ENCODE data around the gene TLE4.

Gene TLE4

DNA sequence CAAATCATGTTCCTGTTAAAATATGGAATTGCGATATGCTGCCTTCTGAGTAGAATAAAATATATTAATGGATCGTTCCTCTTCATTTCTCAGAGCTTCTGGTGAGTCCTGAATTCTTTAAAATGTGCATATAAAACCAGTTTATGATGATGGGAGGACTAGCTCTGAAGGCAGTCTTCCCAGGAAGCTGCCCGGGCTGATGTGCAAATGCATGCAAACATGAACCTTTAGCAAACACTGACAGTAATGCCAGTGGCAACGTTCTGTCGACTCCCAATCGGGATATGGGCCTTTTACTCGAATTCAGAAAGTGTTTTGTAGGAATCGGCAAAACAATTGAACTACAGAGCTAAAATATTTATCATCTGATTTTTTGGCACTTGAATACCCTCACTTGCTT lies 93.6 kb downstream of the TLE4 start:
- no peak for TF ChIP-seq POLR2A (IDR thresholded peaks at IDR 0.05; ENCODE audit: low read depth, low read length)
- no peak for TF ChIP-seq POU2F2 (IDR thresholded peaks at IDR 0.05; ENCODE audit: low read depth, low read length)
- no peak for TF ChIP-seq SPI1 (IDR thresholded peaks at IDR 0.05; ENCODE audit: low read depth, low read length)
- no peak for TF ChIP-seq POLR2AphosphoS5 (IDR thresholded peaks at IDR 0.05; ENCODE audit: low read depth, low read length)
- no peak for TF ChIP-seq TAF1 (IDR thresholded peaks at IDR 0.05; ENCODE audit: low read depth, low read length)
- DNase-seq (ENCODE audit: insufficient read length, low spot score) (no peak), FAIRE-seq (no peak)

DNA sequence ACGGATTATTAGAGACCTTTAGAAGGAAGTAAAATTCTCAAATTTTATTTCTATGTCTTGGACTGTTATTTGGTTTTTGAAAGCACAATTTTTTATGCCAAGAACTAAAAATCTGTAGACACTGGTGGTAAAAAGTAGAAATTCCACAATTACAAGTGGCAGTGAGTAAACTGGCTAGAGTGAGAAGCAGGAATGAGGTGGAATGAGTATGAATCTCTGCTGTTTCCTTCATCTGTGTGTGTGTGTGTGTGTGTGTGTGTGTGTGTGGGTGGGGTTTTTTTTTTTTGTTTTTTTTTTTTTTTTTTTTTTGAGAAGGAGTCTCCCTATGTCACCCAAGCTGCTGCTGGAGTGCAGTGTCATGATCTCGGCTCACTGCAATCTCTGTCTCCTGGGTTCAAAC lies 94.2 kb downstream of the TLE4 start:
- no peak for DNase-seq (ENCODE audit: insufficient read length, low spot score)
- FAIRE-seq = no peak
- TF ChIP-seq PAX5 (IDR thresholded peaks at IDR 0.05; ENCODE audit: insufficient read depth, low read length, severe bottlenecking) (no peak), POLR2AphosphoS5 (IDR thresholded peaks at IDR 0.05; ENCODE audit: low read depth, low read length) (no peak)

- no peak for TF ChIP-seq PAX5 (IDR thresholded peaks at IDR 0.05; ENCODE audit: insufficient read depth, low read length, severe bottlenecking)
- no peak for TF ChIP-seq POLR2A (IDR thresholded peaks at IDR 0.05; ENCODE audit: low read depth, low read length)
- no peak for TF ChIP-seq POLR2AphosphoS5 (IDR thresholded peaks at IDR 0.05; ENCODE audit: low read depth, low read length)
- FAIRE-seq (no peak), DNase-seq (ENCODE audit: insufficient read length, low spot score) (no peak)
Observed at GRCh38 chr9:79667120-79667519, 95.4 kb downstream of the TLE4 start.

DNA sequence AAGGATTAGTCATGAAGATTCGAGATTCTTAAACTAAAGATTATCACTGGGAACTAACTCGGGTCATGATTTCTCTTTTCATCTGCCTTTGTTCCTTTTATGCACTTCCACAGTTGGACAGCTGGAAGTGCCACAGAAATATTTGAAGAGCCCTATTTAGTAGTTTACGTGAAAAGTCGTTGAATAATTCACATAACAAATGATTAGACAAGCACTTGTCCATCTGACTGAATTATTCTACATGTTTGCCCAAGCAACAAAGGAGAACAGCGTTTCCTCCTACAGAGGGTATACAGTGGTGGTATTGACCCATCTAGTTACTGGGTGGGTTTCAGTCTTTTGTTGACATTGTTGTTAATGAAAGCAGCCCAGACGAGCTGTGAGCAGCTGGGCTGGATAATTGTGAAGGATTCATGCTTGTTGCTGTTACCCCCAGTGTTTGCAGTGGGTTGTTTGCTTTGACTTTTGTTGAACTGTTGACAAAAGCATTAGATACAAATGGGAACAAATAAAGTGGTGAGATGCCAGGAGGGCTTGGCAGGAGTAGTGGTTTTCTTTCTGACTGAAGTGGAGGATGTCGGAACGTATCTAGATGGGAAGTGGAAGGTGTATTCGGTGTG lies 96.2 kb downstream of the TLE4 start:
- DNase-seq (ENCODE audit: insufficient read length, low spot score) = no peak
- TF ChIP-seq POU2F2 (IDR thresholded peaks at IDR 0.05; ENCODE audit: low read depth, low read length) = no peak
- TF ChIP-seq POLR2A (IDR thresholded peaks at IDR 0.05; ENCODE audit: low read depth, low read length) = no peak
- TF ChIP-seq PAX5 (IDR thresholded peaks at IDR 0.05; ENCODE audit: insufficient read depth, low read length, severe bottlenecking) = no peak
- no peak for TF ChIP-seq TAF1 (IDR thresholded peaks at IDR 0.05; ENCODE audit: low read depth, low read length)
- TF ChIP-seq SPI1 (IDR thresholded peaks at IDR 0.05; ENCODE audit: low read depth, low read length) = no peak
- no peak for TF ChIP-seq POLR2AphosphoS5 (IDR thresholded peaks at IDR 0.05; ENCODE audit: low read depth, low read length)
- no peak for FAIRE-seq

DNA sequence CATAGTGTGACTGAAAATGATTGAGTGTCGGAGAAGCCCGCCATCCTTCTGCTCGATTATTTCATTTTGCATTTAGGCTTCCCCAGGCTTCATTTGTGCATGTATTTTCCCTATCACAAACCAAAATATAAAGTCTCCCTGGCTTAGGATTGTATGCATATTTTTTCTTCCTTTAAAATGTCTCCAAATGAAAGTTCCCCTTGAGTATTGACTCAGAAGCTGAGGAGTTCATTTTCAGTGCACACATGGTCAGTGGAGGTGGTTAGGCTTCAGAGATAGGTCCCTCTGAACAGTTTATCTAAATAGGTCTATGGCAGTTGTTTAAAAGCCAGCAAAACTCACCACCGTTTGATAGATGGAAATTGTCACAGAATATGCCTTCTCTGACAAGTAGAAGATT lies 97.2 kb downstream of the TLE4 start:
- DNase-seq (ENCODE audit: insufficient read length, low spot score) (no peak), FAIRE-seq (no peak)
- TF ChIP-seq POU2F2 (IDR thresholded peaks at IDR 0.05; ENCODE audit: low read depth, low read length) = no peak
- no peak for TF ChIP-seq POLR2AphosphoS5 (IDR thresholded peaks at IDR 0.05; ENCODE audit: low read depth, low read length)
- no peak for TF ChIP-seq POLR2A (IDR thresholded peaks at IDR 0.05; ENCODE audit: low read depth, low read length)
- TF ChIP-seq PAX5 (IDR thresholded peaks at IDR 0.05; ENCODE audit: insufficient read depth, low read length, severe bottlenecking) = no peak

- TF ChIP-seq POU2F2 (IDR thresholded peaks at IDR 0.05; ENCODE audit: low read depth, low read length) (no peak), SPI1 (IDR thresholded peaks at IDR 0.05; ENCODE audit: low read depth, low read length) (no peak), POLR2A (IDR thresholded peaks at IDR 0.05; ENCODE audit: low read depth, low read length) (no peak), POLR2AphosphoS5 (IDR thresholded peaks at IDR 0.05; ENCODE audit: low read depth, low read length) (no peak)
- DNase-seq (ENCODE audit: insufficient read length, low spot score) (no peak), FAIRE-seq (no peak)
Observed at GRCh38 chr9:79670269-79670961, 98.7 kb downstream of the TLE4 start.

DNA sequence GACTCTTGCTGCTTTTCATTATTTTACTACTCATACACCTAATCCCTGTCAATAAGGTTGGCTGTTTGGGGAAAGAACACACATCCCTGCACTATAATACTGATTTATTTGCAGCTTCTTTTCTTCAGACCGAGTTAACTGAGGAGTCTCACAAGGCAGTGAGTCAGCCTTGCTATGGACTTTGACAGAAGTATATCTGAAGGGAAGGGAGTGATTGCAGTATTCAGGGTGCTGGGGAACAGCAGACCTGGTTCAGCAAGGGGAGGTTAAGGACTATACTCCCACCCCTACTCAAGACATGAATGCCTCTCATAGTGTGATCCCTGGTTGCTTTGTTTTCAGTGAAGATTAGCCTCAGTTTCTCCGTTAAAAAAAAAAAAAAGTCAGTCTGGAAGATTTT lies 99.8 kb downstream of the TLE4 start:
- no peak for TF ChIP-seq POU2F2 (IDR thresholded peaks at IDR 0.05; ENCODE audit: low read depth, low read length)
- TF ChIP-seq POLR2AphosphoS5 (IDR thresholded peaks at IDR 0.05; ENCODE audit: low read depth, low read length) = no peak
- TF ChIP-seq SPI1 (IDR thresholded peaks at IDR 0.05; ENCODE audit: low read depth, low read length) = no peak
- no peak for TF ChIP-seq TAF1 (IDR thresholded peaks at IDR 0.05; ENCODE audit: low read depth, low read length)
- no peak for TF ChIP-seq PAX5 (IDR thresholded peaks at IDR 0.05; ENCODE audit: insufficient read depth, low read length, severe bottlenecking)
- TF ChIP-seq POLR2A (IDR thresholded peaks at IDR 0.05; ENCODE audit: low read depth, low read length) = no peak
- no peak for DNase-seq (ENCODE audit: insufficient read length, low spot score)
- FAIRE-seq = no peak

DNA sequence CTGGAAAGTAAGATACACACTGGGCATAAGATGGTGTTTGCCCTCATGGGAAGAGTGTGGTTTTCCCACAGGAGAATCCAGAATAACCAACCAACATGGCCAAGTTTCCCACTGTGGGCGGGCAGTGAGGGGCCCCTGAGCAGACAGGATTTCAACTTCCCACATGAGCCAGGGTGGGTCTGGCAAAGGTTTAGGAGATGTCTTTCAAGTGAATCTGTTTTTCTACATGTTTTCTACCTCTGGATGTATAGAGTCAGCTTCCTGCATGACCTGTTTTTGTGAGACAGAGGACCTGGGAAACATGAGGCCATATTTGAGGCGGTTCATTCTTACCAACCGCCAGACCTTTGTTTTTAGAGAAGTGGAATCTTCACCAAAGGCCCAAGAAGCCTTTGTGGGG lies 100.5 kb downstream of the TLE4 start:
- TF ChIP-seq TAF1 (IDR thresholded peaks at IDR 0.05; ENCODE audit: low read depth, low read length) (no peak), POLR2A (IDR thresholded peaks at IDR 0.05; ENCODE audit: low read depth, low read length) (no peak), SPI1 (IDR thresholded peaks at IDR 0.05; ENCODE audit: low read depth, low read length) (no peak), PAX5 (IDR thresholded peaks at IDR 0.05; ENCODE audit: insufficient read depth, low read length, severe bottlenecking) (no peak), POLR2AphosphoS5 (IDR thresholded peaks at IDR 0.05; ENCODE audit: low read depth, low read length) (no peak), POU2F2 (IDR thresholded peaks at IDR 0.05; ENCODE audit: low read depth, low read length) (no peak)
- DNase-seq (ENCODE audit: insufficient read length, low spot score) (no peak), FAIRE-seq (no peak)

GRCh38 chr9:79672891-79673290 lies 101.1 kb downstream of the TLE4 start:
- FAIRE-seq = no peak
- no peak for DNase-seq (ENCODE audit: insufficient read length, low spot score)
- TF ChIP-seq TAF1 (IDR thresholded peaks at IDR 0.05; ENCODE audit: low read depth, low read length) = no peak

DNA sequence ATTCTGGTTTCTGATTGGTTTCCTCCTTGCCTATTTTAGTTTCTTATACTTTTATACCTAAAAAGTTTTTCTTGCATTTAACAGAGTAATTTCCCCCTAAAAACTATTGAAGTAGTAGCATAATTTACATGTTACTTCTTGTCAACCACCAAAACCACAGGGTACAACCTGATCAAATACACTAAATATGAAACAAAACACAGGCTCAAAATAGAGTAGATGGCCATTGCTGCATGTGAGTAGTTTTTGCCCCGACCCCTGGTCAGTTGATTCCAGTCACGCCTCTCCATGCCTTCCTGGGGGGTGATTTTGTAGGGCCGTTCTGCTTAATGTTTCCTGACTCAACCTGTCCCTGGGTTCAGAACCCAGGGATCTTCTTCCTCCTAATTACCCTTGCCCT lies 101.8 kb downstream of the TLE4 start:
- no peak for TF ChIP-seq POLR2A (IDR thresholded peaks at IDR 0.05; ENCODE audit: low read depth, low read length)
- TF ChIP-seq POU2F2 (IDR thresholded peaks at IDR 0.05; ENCODE audit: low read depth, low read length) = no peak
- no peak for DNase-seq (ENCODE audit: insufficient read length, low spot score)
- FAIRE-seq = no peak

All from GM12891 (cell line).